H1 (cell line): ENCODE data around the gene CWC27. TPM values are rescaled to one million over a fixed set of nuclear protein-coding genes. Genes with fewer than 3 reads are reported as not detected.

Experiments
- CTCF ChIA-PET: fragments of 300-600 bp; sonication (Branson Sonifier 250); formaldehyde crosslinking; loops from one replicate; lab custom pipeline; 2021; ENCODE audit not compliant: partially characterized antibody; lab: Charles Lee
- POLR2A ChIA-PET: fragments of 300-600 bp; sonication (Branson Sonifier 250); formaldehyde crosslinking; loops from one replicate; lab custom pipeline; 2021; ENCODE audit warnings: inconsistent platforms; ENCODE audit not compliant: partially characterized antibody; lab: Charles Lee
- DNase-seq, 2 experiments: peaks; one replicate each; pipeline versions ENCODE4 v3.0.0 to v3.0.0-alpha.2; 2010 to 2022; ENCODE audit warnings: low spot score in 2 of 2, low read depth in 1 of 2, mixed read lengths in 1 of 2
- FAIRE-seq: peaks from 2 replicates; lab custom pipeline; 2011; peaks lifted over from hg19 to GRCh38; lab: Jason Lieb, UNC
- H2AFZ ChIP-seq: 2 replicates; pipeline ENCODE4 v1.8.1; 2012; ENCODE audit warnings: low read length, inconsistent platforms
- H2AK5ac ChIP-seq: 2 replicates; pipeline ENCODE4 v1.6.1; 2013; ENCODE audit warnings: low read depth, low read length
- H2BK120ac ChIP-seq: replicated peaks from 2 replicates; pipeline ENCODE3; 2013; ENCODE audit warnings: low read depth, low read length, inconsistent platforms
- H2BK12ac ChIP-seq: 2 replicates; pipeline ENCODE4 v1.6.1; 2013; ENCODE audit warnings: low read depth, low read length
- H2BK15ac ChIP-seq: 2 replicates; pipeline ENCODE4 v1.6.1; 2013; ENCODE audit warnings: low read length
- H2BK20ac ChIP-seq: 2 replicates; pipeline ENCODE4 v1.6.1; 2013; ENCODE audit warnings: low read length
- H2BK5ac ChIP-seq: 2 replicates; pipeline ENCODE4 v1.6.1; 2013; ENCODE audit warnings: low read depth, low read length
- H3K14ac ChIP-seq: 2 replicates; pipeline ENCODE4 v1.6.1; 2013; ENCODE audit warnings: inconsistent platforms; ENCODE audit not compliant: insufficient read length
- H3K18ac ChIP-seq: 2 replicates; pipeline ENCODE4 v1.6.1; 2013; ENCODE audit warnings: low read length; ENCODE audit errors: extremely low read depth
- H3K23ac ChIP-seq: 2 replicates; pipeline ENCODE4 v1.6.1; 2013; ENCODE audit warnings: inconsistent platforms; ENCODE audit not compliant: insufficient read length
- H3K23me2 ChIP-seq: 2 replicates; pipeline ENCODE4 v1.6.1; 2013; ENCODE audit warnings: low read depth, low read length
- H3K27ac ChIP-seq: 2 replicates; pipeline ENCODE4 v1.6.1; 2011; ENCODE audit warnings: low read depth, low read length, inconsistent platforms
- H3K27me3 ChIP-seq, 4 experiments: replicated peaks in 1 of 4; 1 replicate in 1 of 4; 2 replicates in 3 of 4; pipeline versions ENCODE4 v1.6.1 to v1.8.1; 2011 to 2013; ENCODE audit warnings: low read length in 3 of 4, mild to moderate bottlenecking in 3 of 4, inconsistent platforms in 2 of 4, mixed read lengths in 2 of 4, moderate library complexity in 1 of 4; ENCODE audit not compliant: control insufficient read depth in 3 of 4, insufficient read depth in 3 of 4; ENCODE audit errors: extremely low read depth in 1 of 4
- H3K36me3 ChIP-seq, 4 experiments: 2 replicates each; pipeline versions ENCODE4 v1.6.1 to v1.8.1; 2011 to 2013; ENCODE audit warnings: mild to moderate bottlenecking in 4 of 4, low read length in 3 of 4, moderate library complexity in 2 of 4, control low read depth in 1 of 4, inconsistent platforms in 1 of 4; ENCODE audit not compliant: insufficient read depth in 4 of 4, control insufficient read depth in 2 of 4
- H3K4ac ChIP-seq: replicated peaks from 2 replicates; pipeline ENCODE3; 2013; ENCODE audit warnings: low read length, low read depth, mixed read lengths, inconsistent platforms; ENCODE audit not compliant: insufficient read length
- H3K4me1 ChIP-seq, 4 experiments: replicated peaks in 1 of 4; 1 replicate in 1 of 4; 2 replicates in 3 of 4; pipeline versions ENCODE4 v1.6.1 to v1.8.1; 2011 to 2013; ENCODE audit warnings: low read length in 3 of 4, inconsistent platforms in 2 of 4, mixed read lengths in 1 of 4; ENCODE audit not compliant: insufficient read depth in 4 of 4, control insufficient read depth in 3 of 4
- H3K4me2 ChIP-seq, 2 experiments: 2 replicates each; pipeline versions ENCODE4 v1.6.1 to v1.8.1; 2011 to 2013; ENCODE audit warnings: low read depth in 2 of 2, low read length in 2 of 2, control low read depth in 1 of 2, inconsistent platforms in 1 of 2, mild to moderate bottlenecking in 1 of 2; ENCODE audit not compliant: insufficient read depth in 1 of 2
- H3K4me3 ChIP-seq, 4 experiments: fragments of 200-600, 300-600 bp in 1 of 4; sonication (generic), shearing (Covaris generic), sonication (Bioruptor Twin) in 1 of 4; 2 replicates each; pipeline versions ENCODE4 v1.5.1 to v1.8.1; 2011 to 2016; ENCODE audit warnings: low read length in 4 of 4, low read depth in 3 of 4, control low read depth in 2 of 4, inconsistent platforms in 2 of 4, mild to moderate bottlenecking in 2 of 4, mixed read lengths in 1 of 4, moderate library complexity in 1 of 4; ENCODE audit not compliant: insufficient read depth in 2 of 4; ENCODE audit errors: extremely low read depth in 1 of 4
- H3K56ac ChIP-seq: replicated peaks from 2 replicates; pipeline ENCODE3; 2013; ENCODE audit warnings: low read depth, mild to moderate bottlenecking, mixed read lengths, low read length, inconsistent platforms; ENCODE audit not compliant: insufficient read length
- H3K79me1 ChIP-seq: 2 replicates; pipeline ENCODE4 v1.6.1; 2013; ENCODE audit warnings: low read depth, low read length, control low read depth
- H3K79me2 ChIP-seq, 2 experiments: 2 replicates each; pipeline versions ENCODE4 v1.6.1 to v1.8.1; 2012 to 2013; ENCODE audit warnings: low read length in 2 of 2, mild to moderate bottlenecking in 2 of 2, inconsistent platforms in 1 of 2; ENCODE audit not compliant: insufficient read depth in 2 of 2, control insufficient read depth in 1 of 2
- H3K9ac ChIP-seq, 4 experiments: replicated peaks in 1 of 4; 1 replicate in 1 of 4; 2 replicates in 3 of 4; pipeline versions ENCODE4 v1.6.1 to v1.8.1; 2011 to 2013; ENCODE audit warnings: low read depth in 3 of 4, low read length in 3 of 4, control low read depth in 2 of 4, mild to moderate bottlenecking in 2 of 4, moderate library complexity in 2 of 4, inconsistent platforms in 1 of 4; ENCODE audit errors: extremely low read depth in 1 of 4
- H3K9me3 ChIP-seq, 2 experiments: 2 replicates each; pipeline versions ENCODE4 v1.6.1 to v1.8.1; 2012 to 2013; ENCODE audit warnings: mild to moderate bottlenecking in 2 of 2, moderate library complexity in 2 of 2, control low read depth in 1 of 2, inconsistent platforms in 1 of 2, low read depth in 1 of 2, low read length in 1 of 2, mixed read lengths in 1 of 2; ENCODE audit not compliant: insufficient read depth in 2 of 2
- H4K20me1 ChIP-seq, 2 experiments: replicated peaks in 1 of 2; 2 replicates each; pipeline versions ENCODE3 to v1.8.1; 2011 to 2013; ENCODE audit warnings: inconsistent platforms in 2 of 2, low read length in 2 of 2, mild to moderate bottlenecking in 1 of 2; ENCODE audit not compliant: insufficient read depth in 2 of 2, control insufficient read depth in 1 of 2
- H4K5ac ChIP-seq: 2 replicates; pipeline ENCODE4 v1.6.1; 2013; ENCODE audit warnings: low read length, low read depth, mixed read lengths, inconsistent platforms; ENCODE audit not compliant: insufficient read length
- H4K8ac ChIP-seq: 2 replicates; pipeline ENCODE4 v1.8.0; 2013; ENCODE audit warnings: mild to moderate bottlenecking, moderate library complexity, low read length, inconsistent platforms; ENCODE audit not compliant: insufficient read depth; ENCODE audit errors: extremely low read depth
- H4K91ac ChIP-seq: replicated peaks from 2 replicates; pipeline ENCODE3; 2013; ENCODE audit warnings: low read length, mixed read lengths, inconsistent platforms; ENCODE audit not compliant: insufficient read length
- FOSL1 ChIP-seq: IDR thresholded peaks from 2 replicates; pipeline ENCODE4 v1.6.1; 2011; ENCODE audit warnings: mild to moderate bottlenecking, low read depth, low read length, moderate library complexity; ENCODE audit not compliant: insufficient read depth
- JUN ChIP-seq: IDR thresholded peaks from 2 replicates; pipeline ENCODE4 v1.6.1; 2011; ENCODE audit warnings: low read depth, mild to moderate bottlenecking, improper control_type of control experiment, low read length
- KDM4A ChIP-seq: IDR thresholded peaks from one replicate; pipeline ENCODE4 v1.7.1; 2012; ENCODE audit warnings: low read depth, mild to moderate bottlenecking, moderate library complexity, low read length, inconsistent platforms; ENCODE audit not compliant: severe bottlenecking
- KDM5A ChIP-seq: fragments of 200-600 bp; IDR thresholded peaks from 2 replicates; pipeline ENCODE4 v1.7.1; 2012; ENCODE audit warnings: mild to moderate bottlenecking, low read length, inconsistent platforms, mixed read lengths
- PHF8 ChIP-seq: fragments of 200-600 bp; sonication (generic); conservative IDR thresholded peaks from 2 replicates; pipeline ENCODE4 v1.7.1; 2012; ENCODE audit warnings: low read depth, mild to moderate bottlenecking, inconsistent platforms, low read length, moderate library complexity
- RAD21 ChIP-seq, 2 experiments: IDR thresholded peaks in 1 of 2; conservative IDR thresholded peaks in 1 of 2; 2 replicates each; pipeline ENCODE4 v1.6.1; 2011; ENCODE audit warnings: low read depth in 2 of 2, low read length in 2 of 2, improper control_type of control experiment in 1 of 2, inconsistent platforms in 1 of 2, mild to moderate bottlenecking in 1 of 2, moderate library complexity in 1 of 2
- SUZ12 ChIP-seq: fragments of 200-600 bp; sonication (generic); IDR thresholded peaks from 2 replicates; pipeline ENCODE4 v1.6.1; 2012; ENCODE audit warnings: mild to moderate bottlenecking, inconsistent platforms, low read length, moderate library complexity, mixed read lengths
- TCF12 ChIP-seq: IDR thresholded peaks from 2 replicates; pipeline ENCODE4 v1.6.1; 2011; ENCODE audit warnings: low read depth, mild to moderate bottlenecking, low read length
- TEAD4 ChIP-seq: IDR thresholded peaks from 2 replicates; pipeline ENCODE4 v1.6.1; 2012; ENCODE audit warnings: low read depth, low read length, inconsistent platforms, mixed read lengths
- WGBS, 2 experiments: shearing (Covaris generic) in 1 of 2; methylation state at CpG; one replicate each; pipeline versions ENCODE4 v1.1.6 to v1.1.7; 2013 to 2015; ENCODE audit warnings: low lambda C conversion rate in 2 of 2, mixed read lengths in 2 of 2, inconsistent platforms in 1 of 2, low coverage in 1 of 2, missing lambda C conversion rate in 1 of 2; ENCODE audit not compliant: insufficient replicate concordance in 2 of 2, insufficient coverage in 1 of 2, insufficient read length in 1 of 2; ENCODE audit errors: extremely low coverage in 1 of 2, missing lambda C conversion rate in 1 of 2; 5-methylcytosine and 5-hydroxymethylcytosine counted together
- polyA plus RNA-seq, 7 experiments: library from polyadenylated mRNA; depleted of rRNA in 3 of 7; stranded (reverse) in 5 of 7; unstranded in 2 of 7; fragments of >200 nt in 5 of 7; fragments of 200-250 nt in 2 of 7; gene quantifications; 1 replicate in 5 of 7; 2 replicates in 1 of 7; 4 replicates in 1 of 7; pipeline versions ENCODE4 v1.2.1 to v1.2.3, GENCODE V29; 2011 to 2013; ENCODE audit warnings: missing spikeins in 2 of 7, mixed read lengths in 2 of 7
- total RNA-seq: library from RNA; stranded (reverse); fragmentation: NEBNext Ultra II Directional; extraction: Animal tissue kit (Norgen Biotek cat#: 25700); gene quantifications from 2 replicates; pipeline ENCODE4 v1.2.1, GENCODE V29; 2021
- TF ChIP-seq, protein P1 (sequence below): IDR thresholded peaks from 2 replicates; pipeline ENCODE4 v1.6.1; 2011; ENCODE audit warnings: low read depth, mild to moderate bottlenecking, low read length; ENCODE audit not compliant: insufficient read depth

Gene CWC27
- total and polyA plus RNA-seq, 2 of the 8 experiments (the other 6 are each of a cell fraction or from before 2014, with no cell fraction given) = 24.9 to 43.4 TPM

DNA sequence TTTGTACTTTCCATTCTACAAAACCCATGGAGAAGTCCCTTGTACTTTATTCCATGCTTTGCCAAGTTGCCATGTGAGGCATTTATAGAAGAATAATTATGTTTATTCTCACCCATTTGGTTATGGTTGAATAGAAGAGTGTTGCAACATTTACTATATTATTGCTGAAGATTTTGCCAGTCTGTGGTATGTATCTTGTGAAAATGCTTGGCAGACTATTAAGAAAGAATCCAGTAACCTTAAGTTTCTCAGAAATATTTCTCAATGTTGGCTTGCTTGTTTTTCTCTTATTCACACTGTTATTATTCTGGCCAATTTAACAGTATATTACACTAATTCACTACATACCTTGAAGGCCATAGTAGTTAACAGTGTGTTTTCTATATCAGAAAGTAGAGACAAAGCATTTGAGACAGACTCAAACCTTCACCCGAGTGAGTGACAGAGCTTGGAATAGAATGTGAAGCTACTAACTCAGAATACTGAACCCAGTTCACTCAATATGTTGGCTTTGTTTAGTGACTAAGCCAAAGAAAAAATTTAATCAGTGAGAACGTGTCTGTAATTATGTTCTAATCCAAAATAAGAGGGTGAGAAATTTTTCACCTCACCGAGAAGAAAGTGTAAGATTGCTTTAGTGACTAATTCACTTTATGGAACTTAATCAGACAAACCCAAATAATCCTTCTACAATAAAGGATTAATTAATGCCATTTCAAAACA, 184.4 kb downstream of the CWC27 start:
- Histone ChIP-seq H3K14ac (no peak overlapping the region), H3K79me2 (no peaks in the 10 kb centered on the region), H3K4me3 (no peak overlapping the region), H4K20me1 (no peaks in the 10 kb centered on the region), H2AK5ac (no peak overlapping the region), H2BK20ac (no peak overlapping the region), H3K79me1 (no peaks in the 10 kb centered on the region), H3K18ac (no peak overlapping the region), H3K56ac (no peak overlapping the region), H3K4me2 (no peak overlapping the region), H4K91ac (no peak overlapping the region), H3K4me1 (no peaks in the 10 kb centered on the region), H2BK5ac (no peak overlapping the region), H3K23ac (no peak overlapping the region), H2BK15ac (no peak overlapping the region), H4K5ac (no peak overlapping the region), H2AFZ (no peak overlapping the region), H2BK12ac (no peak overlapping the region), H3K9me3 (no peaks in the 10 kb centered on the region), H3K9ac (no peak overlapping the region), H3K27ac (no peak overlapping the region), H3K4ac (no peak overlapping the region), H3K27me3 (no peaks in the 10 kb centered on the region), H2BK120ac (no peak overlapping the region), H3K23me2 (no peaks in the 10 kb centered on the region), H3K36me3 (no peaks in the 10 kb centered on the region), H4K8ac (no peak overlapping the region)
- CTCF ChIA-PET = no interaction called here
- 88% methylated on average over 3 of the region's 3 CpGs; no CpG with 5 or more reads in 1 of the 2 experiments for WGBS, 2 experiments
- POLR2A ChIA-PET = no interaction called here
- TF ChIP-seq RAD21 (IDR thresholded peaks at IDR 0.05 in 1 of 2, conservative IDR thresholded peaks at IDR 0.05 in 1 of 2; ENCODE audit: low read depth in 2 of 2, low read length in 2 of 2) = no peak
- no peak for TF ChIP-seq TCF12
- no peak for TF ChIP-seq PHF8
- no peak for TF ChIP-seq TEAD4
- TF ChIP-seq KDM5A = no peak
- TF ChIP-seq SUZ12 = no peak
- TF ChIP-seq JUN = no peak
- no peak for TF ChIP-seq FOSL1
- no peak for TF ChIP-seq KDM4A
- TF ChIP-seq, protein P1, sequence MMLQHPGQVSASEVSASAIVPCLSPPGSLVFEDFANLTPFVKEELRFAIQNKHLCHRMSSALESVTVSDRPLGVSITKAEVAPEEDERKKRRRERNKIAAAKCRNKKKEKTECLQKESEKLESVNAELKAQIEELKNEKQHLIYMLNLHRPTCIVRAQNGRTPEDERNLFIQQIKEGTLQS = no peak
- DNase-seq (no peak), FAIRE-seq (no peak)
